Activated effector memory CD4-positive, alpha-beta T cell treated with Interleukin-2 at 50 U/mL for 16 hours (primary cell): ENCODE results near the gene FAM98C.

Source experiments
- DNase-seq: peaks from one replicate; pipeline ENCODE4 v3.0.0-alpha.2; 2020

FAM98C gene

DNA sequence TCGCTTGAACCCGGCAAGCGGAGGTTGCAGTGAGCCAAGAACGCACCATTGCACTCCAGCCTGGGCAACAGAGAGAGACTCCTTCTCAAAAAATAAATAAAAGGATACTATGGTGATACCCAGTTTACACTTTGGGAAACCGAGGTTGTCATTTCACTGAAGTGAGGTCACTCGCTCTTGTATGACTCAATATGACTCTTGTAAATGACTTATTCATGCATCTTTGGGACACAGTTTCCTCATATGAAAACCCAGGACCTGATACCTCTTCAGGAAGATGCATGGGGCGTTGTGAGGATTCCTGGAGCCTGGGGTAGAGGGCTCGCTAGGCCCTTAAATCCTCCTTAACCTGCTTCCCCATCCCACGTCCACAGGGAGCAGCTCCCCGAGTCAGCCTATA lies 24.0 kb upstream of the FAM98C start:
- no peak for DNase-seq

- DNase-seq: no peak
These were observed 21.8 kb upstream of the FAM98C start for GRCh38 chr19:38381138-38381537.

DNA sequence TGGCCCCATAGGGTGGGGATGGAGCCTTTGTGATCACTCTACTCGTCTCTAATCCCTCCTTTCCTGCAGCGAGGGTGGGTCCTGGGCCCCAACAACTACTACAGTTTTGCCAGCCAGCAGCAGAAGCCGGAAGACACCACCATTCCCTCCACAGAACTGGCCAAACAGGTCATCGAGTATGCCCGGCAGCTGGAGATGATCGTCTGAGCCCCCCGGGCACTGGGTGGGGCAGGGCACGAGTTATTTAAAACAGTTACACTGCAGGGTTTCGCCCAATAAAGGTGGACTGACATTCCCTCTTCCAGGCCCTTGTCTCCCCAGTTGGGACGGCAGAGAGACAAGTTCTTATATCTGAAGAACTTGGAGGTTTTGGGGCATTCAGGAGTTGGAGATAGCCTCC lies 19.7 kb upstream of the FAM98C start:
- no peak for DNase-seq

GRCh38 chr19:38383743-38384142 lies 19.1 kb upstream of the FAM98C start:
- no peak for DNase-seq

- DNase-seq: no peak
These were observed 18.5 kb upstream of the FAM98C start for GRCh38 chr19:38384209-38385027.

DNA sequence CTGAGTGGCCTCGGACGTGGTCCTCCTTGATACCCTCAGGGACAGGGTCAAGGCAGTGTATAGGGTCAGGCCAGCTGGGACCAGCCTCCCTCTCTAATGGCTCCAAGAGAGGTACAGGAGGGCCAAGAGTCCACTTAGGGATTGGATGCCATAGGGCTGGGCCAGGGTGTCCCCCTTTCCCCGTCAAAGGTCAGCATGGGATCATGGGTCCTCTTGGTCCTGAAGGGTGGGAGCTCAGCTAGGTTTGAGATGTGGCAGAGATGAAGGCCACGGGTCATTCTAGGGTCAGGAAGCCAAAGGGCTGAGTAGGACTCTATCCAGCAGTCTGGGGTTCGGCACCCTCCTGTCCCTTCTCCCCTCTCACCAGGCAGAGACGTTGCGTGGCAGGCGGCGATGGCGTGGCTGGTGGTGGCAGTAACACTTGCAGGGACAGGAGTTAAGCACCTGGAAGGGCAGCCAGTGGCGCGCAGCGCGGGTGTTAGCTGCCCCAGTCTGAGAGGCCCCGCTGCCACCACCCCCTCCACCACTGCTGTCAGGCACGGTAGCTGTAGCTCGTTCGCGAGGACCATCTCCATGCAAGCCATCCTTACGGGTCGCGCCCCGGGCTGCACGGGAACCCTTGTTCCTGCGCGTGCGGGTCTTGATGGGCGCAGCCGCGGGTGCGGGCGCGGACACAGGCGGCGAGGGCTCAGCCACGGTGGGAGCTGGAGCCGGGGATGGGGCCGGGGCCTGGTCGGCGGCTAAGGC lies 17.7 kb upstream of the FAM98C start:
- no peak for DNase-seq

- no peak for DNase-seq
These were observed 17.1 kb upstream of the FAM98C start for GRCh38 chr19:38385804-38386257.

GRCh38 chr19:38386300-38386970 lies 16.5 kb upstream of the FAM98C start:
- DNase-seq: no peak

DNA sequence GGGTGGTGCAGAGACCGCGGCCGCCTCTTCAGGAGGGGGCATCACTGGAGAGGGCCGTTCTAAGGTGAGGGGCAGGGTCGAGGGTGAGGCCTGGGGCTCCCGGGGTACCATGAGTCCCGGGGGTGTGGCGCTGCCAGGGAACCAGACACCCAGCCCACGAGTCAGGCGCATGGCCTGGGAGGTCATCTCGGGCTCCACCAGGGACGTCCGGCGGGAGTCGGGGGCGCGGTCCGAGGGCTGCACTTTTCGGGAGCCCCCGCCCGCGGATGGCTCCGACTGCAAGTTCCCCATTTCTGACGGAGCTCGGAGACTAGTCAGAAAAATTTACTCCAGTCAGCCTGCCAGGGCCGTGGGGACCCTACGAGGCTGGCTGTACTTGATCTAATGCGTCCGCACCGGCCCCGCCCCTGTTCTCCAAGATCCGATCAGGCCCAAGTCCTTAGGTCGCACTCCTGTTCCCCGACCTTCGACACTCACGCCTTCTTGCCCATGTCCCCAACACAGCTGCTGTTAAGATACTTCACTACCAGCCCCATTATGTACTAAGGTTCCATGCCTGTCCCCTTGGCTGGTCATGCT lies 15.8 kb upstream of the FAM98C start:
- DNase-seq: no peak

DNA sequence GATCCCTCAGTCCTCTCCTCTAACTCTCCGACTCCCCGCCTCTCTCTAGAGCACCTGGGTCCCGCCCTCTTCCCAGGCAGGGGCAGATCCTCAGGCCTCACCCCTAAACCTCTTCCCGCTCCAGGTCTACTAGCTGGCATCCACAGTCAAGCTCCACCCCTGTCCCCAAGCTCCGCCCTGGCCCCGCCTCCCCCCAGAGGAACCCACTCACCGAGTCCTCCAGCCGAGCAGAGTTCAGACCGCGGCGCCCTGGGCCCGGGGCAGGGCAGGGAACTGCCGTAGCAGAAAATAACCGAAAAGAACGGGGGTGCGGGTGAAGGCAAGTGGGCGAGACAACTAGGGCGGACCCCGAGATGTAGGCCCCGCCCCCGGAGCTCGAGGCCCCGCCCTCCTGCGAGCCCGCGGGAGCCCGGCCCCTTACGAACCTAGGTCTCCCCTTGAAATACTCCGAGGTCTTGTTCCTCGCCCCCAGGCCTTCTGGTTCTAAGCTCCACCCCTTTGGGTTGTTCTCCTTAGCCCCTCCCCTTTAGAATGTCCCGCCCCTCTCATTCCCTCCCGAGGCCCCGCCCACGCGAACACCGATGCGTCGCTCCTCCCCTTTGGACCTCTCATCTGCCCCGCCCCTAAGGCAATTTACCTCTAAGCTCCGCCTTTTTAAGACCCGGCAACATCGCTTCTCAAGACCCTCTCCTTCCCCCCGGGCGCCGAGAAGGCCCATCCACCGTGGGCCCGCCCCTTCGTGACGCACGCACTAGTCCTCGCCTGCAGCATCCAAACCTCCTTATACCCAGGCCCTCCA lies 15.1 kb upstream of the FAM98C start, which contains the start of gene GGN:
Gene GGN (minus strand): TSS at position 485 of the 799 bp plus-strand sequence. CDS start 773 bp downstream, outside the sequence.
- DNase-seq: peak; percentile 68

- no peak for DNase-seq
These were observed 14.4 kb upstream of the FAM98C start, which contains the start of gene SPRED3 for GRCh38 chr19:38388349-38389100. TSS of gene SPRED3 (plus strand) at chr19:38388697. CDS start at chr19:38390303, 1,606 bp downstream.

DNA sequence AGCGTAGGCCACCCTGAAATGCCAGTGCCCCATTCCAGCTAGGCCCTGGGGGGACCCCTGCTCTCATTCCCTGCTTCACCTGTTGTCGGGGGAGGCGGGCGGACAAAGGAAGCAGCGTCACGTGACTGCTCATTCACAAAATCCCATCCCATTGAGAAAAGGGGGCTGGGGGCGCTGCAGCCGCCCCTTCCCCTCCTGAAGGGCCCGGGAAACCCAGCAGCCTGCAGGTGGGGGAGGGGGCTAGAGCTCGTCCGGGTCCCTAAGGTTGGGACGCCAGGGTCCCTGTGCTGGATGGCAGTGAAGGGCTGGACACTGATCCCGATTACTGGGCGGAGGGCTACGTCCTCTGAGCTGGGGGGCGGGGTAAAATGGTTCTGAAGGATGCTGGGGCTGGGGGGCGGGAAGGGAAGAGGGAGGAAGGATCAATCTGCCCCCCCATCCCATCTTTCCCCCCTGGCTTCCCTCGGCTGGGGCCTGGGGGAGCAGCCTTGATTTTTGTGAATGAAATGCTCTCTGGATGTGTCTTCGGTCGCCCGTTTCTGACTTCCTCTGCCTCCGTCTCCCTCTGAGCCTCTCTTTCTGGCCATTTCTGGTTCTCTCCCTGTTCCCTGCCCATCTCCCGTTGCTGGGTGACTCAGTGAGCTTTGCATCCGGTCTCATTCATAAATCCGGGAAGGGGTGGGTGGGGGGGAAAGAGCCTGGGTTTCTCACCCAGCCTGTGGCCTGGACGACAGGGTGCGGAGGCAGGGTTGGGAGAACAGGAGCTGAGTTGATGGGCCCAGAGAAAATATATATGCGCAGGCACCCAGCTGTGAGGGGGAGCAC lies 13.6 kb upstream of the FAM98C start:
- DNase-seq: no peak

GRCh38 chr19:38389957-38390924 lies 12.7 kb upstream of the FAM98C start:
- DNase-seq: no peak

GRCh38 chr19:38391911-38392464 lies 10.9 kb upstream of the FAM98C start:
- no peak for DNase-seq

DNA sequence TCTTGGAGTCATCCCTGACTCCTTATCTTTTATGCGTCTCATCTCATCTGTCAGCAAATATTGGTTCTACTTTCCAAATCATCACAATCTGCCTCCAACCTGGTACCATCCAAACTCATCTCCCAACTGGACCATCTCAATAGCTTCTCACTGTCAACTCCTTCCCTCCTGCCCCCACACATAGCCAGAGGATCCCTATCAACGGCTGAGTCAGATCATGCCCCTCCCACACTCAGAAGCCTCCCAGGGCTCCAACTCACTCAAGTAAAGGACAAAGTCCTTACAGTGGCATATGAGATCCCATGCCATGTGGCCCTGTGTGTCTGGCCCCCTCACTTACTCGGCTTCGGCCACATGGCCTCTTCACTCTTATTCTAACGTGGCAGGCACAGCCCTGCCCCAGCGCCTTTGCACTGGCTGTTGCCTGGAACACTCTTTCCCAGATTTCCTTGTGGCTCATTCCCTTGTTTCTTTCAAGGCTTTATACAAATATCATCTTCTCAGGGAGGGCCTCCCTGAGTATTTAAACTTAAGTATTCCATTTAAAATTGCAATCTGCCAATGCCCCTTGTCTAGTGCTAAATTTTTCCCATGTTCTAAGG lies 10.1 kb upstream of the FAM98C start:
- no peak for DNase-seq

DNA sequence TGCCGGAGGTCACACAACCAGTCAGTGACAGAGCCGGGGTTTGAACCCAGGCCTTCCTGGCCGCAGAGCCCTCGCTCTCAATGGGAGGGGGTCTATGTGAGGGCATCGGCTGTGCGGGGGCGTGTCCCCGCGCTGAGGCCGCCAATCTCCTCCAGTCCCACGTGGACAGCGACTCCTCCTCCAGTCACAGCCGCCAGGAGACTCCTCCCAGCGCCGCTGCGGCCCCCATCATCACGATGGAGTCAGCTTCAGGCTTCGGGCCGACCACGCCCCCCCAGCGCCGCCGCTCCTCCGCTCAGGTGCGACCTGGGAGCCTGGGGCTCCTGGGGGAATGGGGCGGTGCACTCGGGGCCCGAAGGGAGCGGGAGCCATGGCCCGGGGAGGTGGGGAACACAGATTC lies 8.4 kb upstream of the FAM98C start:
- DNase-seq: peak; percentile 56

DNA sequence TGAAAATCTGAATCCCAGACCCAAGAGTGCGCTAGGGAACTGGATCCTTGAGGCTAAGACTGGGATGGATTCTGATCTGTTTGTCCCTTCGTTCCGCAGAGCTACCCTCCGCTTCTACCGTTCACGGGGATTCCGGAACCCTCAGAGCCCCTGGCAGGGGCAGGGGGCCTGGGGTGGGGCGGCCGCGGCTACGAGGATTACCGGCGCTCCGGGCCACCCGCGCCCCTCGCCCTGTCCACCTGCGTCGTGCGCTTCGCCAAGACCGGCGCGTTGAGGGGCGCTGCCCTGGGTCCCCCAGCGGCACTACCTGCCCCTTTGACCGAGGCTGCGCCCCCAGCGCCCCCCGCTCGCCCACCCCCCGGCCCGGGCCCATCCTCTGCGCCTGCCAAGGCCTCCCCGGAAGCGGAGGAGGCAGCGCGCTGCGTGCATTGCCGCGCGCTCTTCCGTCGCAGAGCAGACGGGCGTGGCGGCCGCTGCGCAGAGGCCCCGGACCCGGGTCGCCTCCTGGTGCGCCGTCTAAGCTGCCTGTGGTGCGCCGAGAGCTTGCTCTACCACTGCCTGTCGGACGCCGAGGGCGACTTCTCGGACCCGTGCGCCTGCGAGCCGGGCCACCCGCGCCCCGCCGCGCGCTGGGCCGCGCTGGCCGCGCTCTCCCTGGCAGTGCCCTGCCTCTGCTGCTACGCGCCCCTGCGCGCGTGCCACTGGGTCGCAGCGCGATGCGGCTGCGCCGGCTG lies 7.3 kb upstream of the FAM98C start:
- DNase-seq: peak; percentile 44

DNA sequence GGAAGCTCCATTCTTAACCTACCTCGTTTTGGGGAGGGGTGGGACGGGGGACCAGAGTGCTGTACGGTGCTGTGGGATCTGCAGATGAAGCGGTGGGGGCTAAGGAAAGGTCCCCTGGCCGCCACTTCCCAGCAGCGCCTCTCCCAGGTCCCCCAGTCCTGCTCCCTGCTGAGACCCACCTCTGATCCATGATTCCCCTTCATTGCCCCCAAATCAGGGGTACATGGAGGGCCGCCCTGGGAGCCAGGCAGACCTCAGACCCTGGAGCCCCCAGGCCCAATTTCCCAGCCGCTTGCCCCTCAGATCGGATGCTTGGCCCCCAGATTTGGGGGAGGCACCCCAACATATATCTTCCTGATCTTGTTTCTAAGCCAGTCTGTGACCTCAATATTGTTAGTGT lies 3.8 kb upstream of the FAM98C start:
- DNase-seq: no peak
